ENCODE results near the gene SLC37A1.

The SLC37A1 gene

DNA sequence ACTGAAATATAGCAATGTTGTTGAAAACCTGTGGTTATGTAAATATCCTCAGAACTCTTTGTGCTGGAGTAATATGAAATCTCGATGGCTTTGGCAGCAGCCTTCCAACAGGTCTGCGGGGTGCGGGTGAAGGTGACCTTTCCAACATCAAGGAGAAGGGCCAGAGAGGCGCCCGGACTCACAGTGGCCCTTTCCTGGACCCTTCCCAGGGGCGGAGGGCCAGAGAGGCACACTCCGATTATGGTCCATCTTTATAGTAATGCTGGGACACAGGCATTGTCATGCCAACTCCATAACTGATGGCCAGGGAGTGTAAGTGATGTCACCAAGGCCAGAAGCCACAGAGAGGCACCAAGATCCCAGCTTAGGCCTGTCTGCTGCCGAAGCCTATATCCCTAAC, 18.1 kb downstream of the SLC37A1 start:
- DNase-seq: no peak

DNA sequence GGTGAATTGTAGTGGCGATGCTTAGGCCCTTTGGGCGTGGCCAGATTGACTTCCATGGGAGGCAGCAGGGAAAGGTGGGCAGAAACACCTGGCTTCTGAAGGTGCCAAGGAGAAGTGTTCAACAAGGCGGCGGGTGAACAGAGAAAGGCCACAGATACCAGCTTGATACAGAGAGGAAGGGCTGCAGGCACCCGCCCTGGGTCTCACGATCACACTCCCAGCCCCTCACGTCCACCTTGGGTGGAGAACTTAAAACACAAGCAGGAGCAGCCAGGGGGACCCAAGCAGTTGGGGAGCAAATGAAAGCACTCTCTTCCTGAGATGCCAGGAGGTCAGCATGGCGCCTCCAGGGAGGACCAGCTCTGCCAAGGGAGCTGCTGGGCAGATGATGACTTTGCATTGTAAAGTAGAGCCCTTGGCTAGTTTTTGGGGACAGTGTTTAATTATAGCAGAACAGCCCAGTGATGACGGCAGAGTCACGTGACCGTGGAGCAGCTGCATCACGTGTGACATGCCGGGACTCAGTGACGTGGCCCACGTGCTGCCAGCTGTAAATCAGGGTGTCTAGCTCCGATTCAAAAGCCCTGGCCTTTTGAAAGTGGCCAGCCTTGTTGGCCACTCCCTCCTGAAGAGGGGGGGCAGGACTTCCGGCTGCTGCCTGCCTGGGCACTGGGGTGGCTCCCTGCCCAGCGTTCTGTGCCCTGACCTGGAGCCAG, 19.0 kb downstream of the SLC37A1 start:
- no peak for DNase-seq

DNA sequence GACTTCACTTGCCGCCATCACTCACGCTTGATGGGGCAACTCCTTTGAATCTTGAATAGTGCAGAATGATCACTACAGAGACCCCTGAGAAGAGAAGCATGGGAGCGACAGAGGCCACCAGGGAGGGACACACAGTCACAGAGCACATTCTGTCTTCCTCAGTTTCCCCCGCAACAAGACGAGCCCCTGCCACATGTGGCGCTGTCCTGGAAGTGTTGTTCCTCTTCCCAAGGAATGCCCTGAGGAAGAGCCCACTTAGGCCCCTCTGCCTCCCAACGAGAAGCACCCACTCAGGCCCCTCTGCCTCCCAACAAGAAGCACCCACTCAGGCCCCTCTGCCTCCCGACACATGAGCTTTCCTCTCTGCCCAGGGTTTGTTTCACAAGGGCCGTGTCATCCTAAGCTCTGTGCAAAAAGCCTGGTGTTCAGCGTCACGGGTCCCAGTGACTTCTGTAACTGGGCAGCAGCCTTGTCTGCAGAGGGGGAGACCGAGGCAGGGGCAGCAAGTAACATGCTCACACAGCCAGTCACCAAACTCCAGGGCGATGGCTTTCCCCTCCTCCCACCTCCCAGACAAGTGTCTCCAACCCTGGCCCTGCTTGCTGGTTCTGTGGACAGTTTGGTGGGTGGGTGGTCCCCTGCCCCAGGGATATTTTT, 19.8 kb downstream of the SLC37A1 start:
- no peak for DNase-seq

DNA sequence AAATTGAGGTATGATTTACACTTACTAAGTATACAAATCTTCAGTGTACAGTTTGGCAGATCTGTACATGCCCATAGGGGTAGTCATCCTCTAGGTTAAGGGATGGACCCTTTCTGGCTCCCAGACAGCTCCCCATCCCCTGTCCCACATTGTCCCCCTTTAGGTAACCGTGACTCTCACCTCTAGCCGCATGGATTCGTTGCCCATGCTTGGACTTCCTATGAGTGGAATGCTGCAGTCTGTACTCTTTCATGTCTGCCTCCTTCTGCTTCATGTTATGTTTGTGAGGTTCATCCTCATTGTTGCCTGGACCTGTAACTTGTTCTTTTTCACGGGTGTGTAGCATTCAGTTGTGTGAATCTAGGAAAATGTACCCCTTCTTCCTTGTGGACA, 20.3 kb downstream of the SLC37A1 start:
- no peak for DNase-seq

DNA sequence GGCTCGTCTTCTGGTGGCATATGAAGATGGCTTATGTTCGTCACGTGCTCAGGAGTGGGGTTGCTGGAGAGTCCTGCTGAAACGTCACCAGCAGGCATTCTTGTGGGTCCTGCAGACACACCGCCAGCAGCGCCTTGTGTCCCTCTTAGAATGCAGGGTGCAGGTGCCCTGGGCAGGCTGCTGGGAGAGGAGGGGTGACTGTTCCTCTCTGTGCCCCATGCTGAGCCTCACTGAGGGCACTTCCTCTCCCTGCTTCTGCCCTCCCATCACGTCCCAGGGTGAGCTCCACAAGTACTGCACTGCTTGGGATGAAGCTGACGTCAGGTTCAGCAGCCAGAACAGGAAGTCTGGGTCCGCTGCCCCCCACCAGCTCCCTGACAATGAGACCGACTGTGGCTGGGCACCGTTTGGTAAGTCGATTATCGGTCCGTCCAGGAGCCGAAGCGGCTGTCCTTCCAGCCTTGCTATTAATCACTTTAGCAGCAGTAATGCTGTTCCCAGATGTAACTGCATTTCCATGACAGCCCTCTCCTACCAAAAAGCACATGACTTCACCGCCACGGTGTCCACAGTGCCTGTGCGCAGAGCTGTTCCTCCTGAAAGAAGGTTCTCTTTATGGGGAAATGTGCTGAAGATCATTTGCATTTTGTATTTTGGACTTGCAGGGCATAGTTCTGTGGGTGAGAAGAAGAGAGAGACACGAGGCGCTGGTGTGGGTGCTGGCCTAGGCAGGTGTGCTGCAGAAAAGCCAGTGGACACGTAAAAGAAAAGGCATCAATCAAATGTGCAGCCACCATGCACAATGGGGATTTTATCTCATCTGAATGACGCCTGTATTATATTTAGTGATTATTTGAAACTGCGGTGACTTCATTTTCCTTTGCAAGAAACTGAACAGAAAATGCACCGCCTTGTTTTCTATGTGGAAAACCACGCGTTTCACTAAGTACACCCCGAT, 21.0 kb downstream of the SLC37A1 start:
- DNase-seq: no peak

DNA sequence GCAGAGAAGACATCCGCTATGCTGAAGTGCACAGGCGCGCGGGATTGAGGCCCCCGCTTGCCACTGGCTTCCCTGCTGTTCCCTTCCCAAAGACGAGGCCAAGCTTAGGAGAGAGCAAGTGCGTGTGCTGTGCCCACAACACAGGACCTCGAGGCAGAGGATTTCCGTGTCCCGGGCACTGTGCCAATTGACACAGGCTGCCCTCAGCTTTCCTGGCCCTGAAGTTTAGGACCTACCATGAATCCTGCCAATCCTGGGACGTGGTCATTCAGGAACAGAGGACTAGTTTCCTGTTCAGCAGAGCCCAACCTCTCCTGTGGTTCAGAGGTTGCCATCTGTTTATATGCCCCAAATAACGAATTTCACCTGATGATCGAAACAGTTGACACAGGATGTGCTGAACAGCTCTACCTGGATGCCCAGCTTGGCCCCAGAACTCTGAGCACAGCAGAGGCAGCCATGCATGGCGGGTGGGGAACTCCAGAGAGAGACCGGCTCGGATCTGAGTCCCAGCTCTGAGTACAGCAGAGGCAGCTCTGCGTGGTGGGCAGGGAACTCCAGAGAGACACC, 22.0 kb downstream of the SLC37A1 start:
- DNase-seq: no peak

DNA sequence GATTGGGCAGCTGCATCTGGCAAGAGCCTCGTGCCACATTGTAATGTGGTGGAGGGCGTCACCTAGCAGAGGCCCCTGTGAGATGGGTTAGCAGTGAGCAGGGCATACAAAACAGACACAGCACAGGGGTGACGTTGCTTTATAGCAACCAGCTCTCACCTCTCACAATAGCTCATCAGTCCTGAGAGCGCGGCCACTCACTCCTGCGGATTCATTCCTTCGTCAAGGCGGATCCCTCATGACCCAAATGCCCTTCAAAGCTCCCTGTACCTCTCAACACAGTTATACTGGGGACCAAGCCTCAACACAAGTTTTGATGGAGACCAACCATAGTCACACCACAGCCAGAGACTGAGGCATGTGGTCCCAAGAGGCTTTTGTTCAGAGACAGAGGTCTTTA, 22.9 kb downstream of the SLC37A1 start:
- no peak for DNase-seq

DNA sequence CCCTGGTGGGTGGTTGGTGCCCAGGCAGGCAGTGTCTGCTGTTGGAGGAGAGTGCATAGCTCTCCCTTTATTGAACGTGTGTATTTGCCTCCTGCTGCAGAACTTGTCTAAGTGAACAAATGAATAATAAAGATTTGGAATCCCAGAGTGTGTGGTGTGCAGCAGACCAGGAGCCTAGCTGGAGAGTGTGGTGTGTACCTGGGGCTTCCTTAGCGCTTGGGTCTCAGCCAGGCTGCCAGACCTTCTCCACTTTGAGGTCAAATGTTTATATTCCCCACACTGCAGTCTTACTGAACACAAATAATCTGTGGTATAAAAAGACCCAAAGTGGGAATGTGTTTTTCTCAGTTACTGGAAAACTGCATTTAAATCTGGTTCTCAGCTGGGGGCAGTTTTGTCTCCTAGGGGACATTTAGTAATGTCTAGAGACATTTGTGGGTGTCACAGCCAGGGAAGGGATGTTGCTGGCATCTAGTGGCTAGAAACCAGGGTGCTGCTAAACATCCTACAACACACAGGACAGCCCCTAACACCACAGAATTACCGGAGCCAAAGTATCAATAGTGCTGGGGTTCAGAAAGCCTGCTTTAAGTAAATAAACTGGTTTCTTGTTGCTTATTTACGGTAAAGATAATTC, 23.6 kb downstream of the SLC37A1 start:
- DNase-seq: no peak

DNA sequence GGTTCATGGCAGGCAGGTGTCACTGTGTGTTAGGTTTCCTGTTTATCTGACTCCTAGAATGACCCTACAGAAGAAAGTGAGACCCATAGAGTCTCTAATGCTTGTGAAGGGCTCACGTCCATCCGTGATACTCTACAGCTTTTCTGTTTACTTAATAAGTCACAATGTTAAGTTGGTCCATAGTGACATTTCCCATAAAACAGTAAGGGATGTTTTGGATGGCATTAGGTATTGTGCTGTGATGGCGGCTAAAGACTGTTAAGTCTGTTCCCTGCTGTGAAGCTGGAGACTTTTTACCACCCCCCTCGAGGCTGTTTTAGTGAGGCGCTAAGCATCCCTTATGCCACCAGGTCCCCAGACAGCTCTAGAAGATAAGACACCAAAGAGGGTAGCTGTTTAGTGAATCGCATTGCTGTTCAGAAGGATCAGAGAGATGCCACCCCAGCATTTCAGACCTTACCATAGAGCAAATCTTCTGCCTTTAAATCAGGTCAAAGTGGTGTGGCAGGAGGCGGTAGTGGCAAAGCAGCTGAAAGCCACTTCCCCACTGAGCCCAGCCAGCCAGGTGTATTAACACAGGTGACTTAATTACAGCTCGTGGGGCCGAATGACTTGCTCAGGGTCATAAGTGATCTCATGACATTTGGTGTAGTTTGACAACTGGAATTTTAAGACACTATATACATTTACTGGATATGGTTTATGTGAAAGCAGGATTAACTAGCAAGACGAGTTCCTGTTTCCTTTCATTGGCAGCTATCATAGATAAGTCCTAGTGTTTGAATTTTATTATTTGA, 25.0 kb downstream of the SLC37A1 start:
- DNase-seq: no peak

DNA sequence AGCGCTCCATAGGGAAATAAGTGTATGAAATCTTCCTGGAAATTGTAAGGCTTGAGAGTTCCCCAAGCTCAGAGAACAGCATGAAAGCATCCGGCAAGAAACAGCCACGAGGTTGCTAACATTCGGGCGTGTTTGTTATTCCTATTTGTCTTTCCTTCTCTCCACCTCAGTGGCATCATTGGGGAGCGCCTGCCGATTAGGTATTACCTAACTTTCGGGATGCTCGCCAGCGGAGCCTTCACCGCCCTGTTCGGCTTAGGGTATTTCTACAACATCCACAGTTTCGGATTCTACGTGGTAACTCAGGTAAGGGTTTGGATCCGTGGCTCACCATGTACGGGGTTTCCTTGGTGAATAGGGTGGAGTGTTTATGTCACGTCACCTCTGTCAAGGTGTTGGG, 25.7 kb downstream of the SLC37A1 start:
- no peak for DNase-seq

DNA sequence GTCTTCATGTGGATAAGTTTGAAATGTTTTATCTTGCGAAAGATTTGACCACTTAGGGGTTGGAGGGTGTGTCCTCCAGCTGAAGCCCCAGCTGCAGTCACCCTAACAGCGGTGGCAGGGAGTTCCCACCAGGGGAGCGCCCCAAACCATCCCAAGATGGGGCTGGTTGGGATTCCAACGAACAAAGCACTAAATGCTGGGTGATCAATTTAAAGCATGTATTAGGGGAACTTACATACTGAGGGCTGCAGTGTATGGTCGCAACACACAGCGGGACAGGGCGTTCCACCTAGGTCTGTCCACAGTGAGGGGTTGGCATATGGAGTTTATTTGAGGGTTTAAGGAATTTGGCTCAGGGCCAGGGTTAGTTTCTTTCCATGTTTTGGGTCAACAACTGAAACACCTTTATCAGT, 26.3 kb downstream of the SLC37A1 start:
- no peak for DNase-seq

DNA sequence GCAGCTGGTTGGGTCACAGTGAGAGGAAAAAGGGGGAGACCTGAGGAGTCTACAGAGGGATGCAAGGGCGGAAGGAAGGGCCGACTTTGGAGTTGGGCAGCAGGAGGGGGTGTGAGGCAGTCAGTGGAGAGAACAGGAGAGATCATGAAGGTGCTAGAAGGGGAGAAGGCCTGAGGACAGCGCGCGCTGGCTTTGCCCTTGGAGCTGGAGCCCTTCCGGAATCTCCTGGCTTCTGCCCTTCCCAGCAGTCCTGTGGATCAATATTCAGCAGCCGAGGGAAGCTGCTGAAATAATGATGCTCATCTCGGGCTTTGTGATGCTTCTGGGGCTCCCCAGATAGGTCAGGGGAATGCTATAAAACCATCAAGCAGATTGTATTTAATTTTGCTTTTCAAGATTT, 26.7 kb downstream of the SLC37A1 start:
- DNase-seq: no peak

DNA sequence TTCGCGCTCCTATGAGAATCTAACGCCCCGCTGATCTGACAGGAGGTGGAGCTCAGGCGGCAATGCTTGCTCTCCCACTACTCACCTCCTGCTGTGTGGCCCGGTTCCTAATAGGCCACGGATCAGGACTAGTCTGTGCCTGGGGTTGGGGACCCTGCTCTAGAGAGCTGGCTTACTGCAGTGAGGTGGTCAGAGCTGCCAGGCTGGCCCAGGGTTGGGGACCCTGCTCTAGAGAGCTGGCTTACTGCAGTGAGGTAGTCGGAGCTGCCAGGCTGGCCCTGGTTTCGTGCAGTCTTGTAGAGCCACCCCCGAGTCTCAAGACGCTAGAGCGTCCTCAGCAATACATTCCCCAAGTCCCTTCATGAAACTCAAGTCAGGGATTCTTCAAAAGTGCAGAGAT, 27.5 kb downstream of the SLC37A1 start:
- no peak for DNase-seq

DNA sequence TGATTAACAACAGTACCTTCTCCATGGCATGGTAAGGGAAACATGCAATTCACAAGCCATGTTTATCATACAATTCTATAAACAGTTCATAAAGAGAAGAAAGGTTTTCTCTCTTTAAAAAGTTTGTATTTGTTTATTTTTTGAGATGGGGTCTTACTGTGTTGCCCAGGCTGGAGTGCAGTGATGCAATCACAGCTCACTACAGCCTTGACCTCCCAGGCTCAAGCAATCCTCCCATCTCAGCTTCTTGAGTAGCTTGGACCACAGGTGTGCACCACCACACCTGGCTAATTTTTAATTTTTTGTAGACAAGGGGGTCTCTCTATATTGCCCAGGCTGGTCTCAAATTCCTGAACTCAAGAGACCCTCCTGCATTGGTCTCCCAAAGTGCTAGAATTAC, 28.0 kb downstream of the SLC37A1 start:
- no peak for DNase-seq

DNA sequence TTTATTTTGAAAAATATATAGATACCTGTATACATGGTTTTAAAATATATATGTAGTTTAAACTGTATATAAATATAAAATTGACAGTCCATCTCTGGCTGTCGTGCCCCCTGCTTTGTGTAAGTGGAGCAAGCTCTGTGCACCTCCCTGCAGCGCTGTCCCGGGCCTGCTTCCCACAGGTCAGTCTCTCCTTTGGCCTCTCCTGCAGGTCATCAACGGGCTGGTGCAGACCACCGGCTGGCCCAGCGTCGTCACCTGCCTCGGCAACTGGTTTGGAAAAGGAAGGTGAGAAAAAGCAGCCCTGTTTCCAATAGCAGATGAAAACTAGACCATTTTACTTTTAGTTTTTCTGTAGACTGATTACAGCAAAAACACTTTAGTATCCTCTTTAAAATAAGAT, 28.5 kb downstream of the SLC37A1 start:
- no peak for DNase-seq

DNA sequence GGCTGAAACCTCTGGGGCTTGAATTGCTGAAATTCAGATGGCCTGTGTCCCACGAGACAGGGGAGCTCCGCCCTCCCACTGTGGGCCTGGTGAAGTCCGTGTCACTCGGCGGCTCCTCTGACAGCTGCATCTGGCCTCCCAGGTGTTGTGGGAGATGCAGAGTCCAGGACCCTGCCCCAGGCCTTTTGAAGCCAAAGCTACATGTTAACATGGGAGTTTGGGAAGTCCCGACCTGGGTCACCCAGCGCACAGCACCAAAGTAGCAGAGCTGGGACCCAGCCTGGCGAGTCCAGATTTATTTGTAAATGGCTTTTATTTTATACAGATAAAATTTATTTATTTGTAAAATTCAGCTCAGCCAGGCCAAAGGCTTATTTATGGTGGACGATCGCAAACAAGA, 28.9 kb downstream of the SLC37A1 start:
- no peak for DNase-seq

DNA sequence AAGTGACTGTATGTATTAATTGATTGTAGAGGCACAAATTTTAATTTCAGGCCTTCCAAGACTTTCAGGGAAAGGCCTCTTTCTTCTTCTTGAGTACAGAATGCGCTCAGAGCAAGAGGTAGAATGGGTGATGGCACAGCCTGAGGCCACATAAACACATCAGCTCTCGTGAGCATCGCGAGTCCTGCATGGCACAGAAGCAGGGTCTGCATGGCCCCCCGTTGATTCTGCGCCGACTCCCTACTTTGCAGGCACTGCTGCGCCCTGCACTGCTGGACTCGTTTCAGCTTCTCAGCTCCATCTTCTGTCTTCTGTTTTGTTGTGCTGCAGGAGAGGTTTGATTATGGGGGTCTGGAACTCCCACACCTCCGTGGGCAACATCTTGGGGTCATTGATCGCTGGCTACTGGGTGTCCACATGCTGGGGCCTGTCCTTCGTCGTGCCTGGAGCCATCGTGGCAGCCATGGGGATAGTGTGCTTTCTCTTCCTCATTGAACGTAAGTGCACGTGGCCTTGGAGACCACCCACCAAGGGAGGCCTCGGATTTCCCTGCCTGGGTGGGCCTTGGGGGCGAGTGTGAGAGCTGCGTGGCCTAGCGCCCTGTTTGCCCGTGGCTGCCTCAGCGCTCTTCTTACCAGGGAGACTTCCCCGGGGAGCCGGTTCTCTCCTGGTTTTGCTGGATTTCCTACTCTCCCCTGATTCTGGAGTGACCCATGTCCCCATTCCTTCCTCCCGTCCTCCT, 29.6 kb downstream of the SLC37A1 start:
- no peak for DNase-seq

DNA sequence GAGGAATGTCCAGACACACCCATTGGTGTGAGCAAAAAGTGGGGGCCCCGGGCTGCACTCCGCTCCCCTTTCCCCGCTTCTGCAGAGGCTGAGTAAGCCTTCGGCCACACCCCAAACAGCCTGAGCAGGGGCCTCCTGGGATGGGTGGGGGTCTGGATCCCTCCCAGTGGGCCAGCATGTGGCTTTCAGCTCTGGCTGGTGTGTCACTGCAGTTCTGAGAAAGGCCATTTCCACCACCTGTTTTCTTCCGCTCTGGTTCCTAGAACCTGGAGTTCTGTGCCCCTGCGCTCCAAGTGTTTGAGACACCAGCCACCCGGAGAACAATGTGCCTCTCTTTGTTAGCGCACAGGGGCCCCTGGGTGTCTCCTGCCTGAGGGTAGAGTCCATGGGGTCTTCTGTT, 30.9 kb downstream of the SLC37A1 start:
- no peak for DNase-seq

DNA sequence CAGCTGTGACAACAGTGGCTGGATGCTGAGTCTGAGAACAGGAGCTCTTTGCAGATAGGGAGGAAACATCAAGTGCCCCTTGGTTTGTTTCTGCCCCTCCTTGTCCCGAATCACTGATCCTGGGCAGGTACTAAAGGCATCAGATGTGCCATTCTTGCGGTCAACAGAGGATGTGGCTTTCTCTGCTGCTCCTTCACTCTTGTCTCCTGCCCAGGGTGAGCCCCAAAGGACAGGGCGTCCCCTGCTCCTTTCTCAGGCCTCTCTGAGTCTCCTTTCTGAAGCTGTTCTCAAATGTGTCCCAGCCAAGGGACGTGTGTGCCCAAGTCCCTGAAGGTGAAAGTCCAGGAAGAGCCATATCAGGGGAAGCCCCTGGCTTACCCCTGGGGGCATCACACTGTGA, 31.7 kb downstream of the SLC37A1 start:
- DNase-seq: no peak

DNA sequence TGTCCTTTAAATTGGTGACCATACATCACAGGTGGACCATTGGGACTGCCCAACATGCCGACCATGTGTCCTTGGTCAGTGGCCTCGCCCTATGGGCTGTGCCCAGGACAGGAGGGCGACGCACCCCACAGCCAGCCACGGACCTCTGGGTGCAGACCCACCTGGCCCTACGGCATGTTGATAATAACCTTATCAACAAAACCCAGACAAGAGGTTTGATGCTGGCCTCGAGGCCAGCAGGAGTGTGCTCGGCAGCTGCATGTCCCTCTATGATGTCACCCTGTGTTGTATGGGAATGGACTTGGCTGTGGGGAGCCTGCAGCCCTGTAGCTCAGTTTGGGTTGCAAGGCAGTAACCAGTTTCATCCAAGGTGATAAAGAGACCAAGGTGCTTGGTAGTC, 32.1 kb downstream of the SLC37A1 start:
- DNase-seq: no peak

DNA sequence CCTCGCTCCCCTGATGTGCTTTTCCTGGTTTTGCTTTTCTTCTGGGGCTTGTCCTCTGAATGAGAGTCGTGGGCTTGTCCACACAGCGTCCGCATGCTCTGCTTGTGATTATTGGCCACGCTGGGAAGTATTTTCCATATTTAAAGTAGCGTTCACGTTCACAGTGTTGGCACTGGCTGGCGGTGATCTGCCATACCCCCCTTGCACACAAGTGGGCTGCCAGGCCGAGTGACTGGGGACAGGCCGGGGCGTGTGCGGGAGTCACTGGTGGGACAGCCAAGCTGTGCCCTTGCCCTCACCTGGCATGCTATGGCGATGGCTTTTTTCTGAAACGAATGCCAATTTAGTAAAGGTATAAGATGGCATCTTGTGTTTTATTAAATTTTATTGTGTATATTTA, 32.8 kb downstream of the SLC37A1 start:
- DNase-seq: no peak
